ENCODE results near the gene GRK7.

GRCh38 chr3:141810161-141810560 is 47.0 kb downstream of the GRK7 start:
- TF ChIP-seq EZH2 (IDR thresholded peaks at IDR 0.05; ENCODE audit: insufficient read depth, poor library complexity, severe bottlenecking) (no peak), EZH2phosphoT487 (IDR thresholded peaks at IDR 0.05; ENCODE audit: insufficient read depth, low read depth) (no peak)
